PC-3 (cell line): ENCODE data around the gene USP19. TPM values are rescaled to one million over a fixed set of nuclear protein-coding genes. Genes with fewer than 3 reads are reported as not detected.

Experiments used
- ATAC-seq: fragments of 200-7000 bp; cut with Tn5 transposase; 2 replicates; pipeline ENCODE4 v1.9.1; 2020; ENCODE audit warnings: mild to moderate bottlenecking, moderate library complexity
- BruUV-seq: library from RNA; stranded (reverse); fragments of 400-500 nt; replicated peaks from 2 replicates; lab custom pipeline; 2021; lab: Mats Ljungman, UMichigan
- CTCF ChIA-PET: fragments of 300-600 bp; sonication (Branson Sonifier 250); formaldehyde crosslinking; loops from one replicate; lab custom pipeline; 2022; ENCODE audit warnings: antibody characterized with exemption; lab: Charles Lee
- POLR2A ChIA-PET: fragments of 300-600 bp; sonication (Branson Sonifier 250); formaldehyde crosslinking; loops from one replicate; lab custom pipeline; 2022; ENCODE audit warnings: antibody characterized with exemption; ENCODE audit not compliant: unreplicated experiment; lab: Charles Lee
- DNase-seq: peaks from one replicate; pipeline ENCODE4 v3.0.0-alpha.2; 2015
- H2AFZ ChIP-seq: fragments of 300-600 bp; sonication (generic); 2 replicates; pipeline ENCODE4 v1.6.0; 2016; ENCODE audit warnings: antibody characterized with exemption, low read length
- H3F3A ChIP-seq: fragments of 300-600 bp; sonication (generic); one replicate; pipeline ENCODE4 v1.6.0; 2017; ENCODE audit warnings: antibody characterized with exemption, low read length, control low read depth, mild to moderate bottlenecking; ENCODE audit not compliant: unreplicated experiment
- H3K27ac ChIP-seq: fragments of 300-600 bp; sonication (generic); 2 replicates; pipeline ENCODE4 v1.5.1; 2016; ENCODE audit warnings: mild to moderate bottlenecking, low read length
- H3K27me3 ChIP-seq: fragments of 300-600 bp; sonication (generic); 2 replicates; pipeline ENCODE4 v1.6.1; 2016; ENCODE audit warnings: low read length, mixed read lengths
- H3K36me3 ChIP-seq: fragments of 300-600 bp; sonication (generic); 2 replicates; pipeline ENCODE4 v1.6.1; 2016; ENCODE audit warnings: low read depth, mixed run types, low read length, mixed read lengths
- H3K4me1 ChIP-seq: fragments of 300-600 bp; sonication (generic); 2 replicates; pipeline ENCODE4 v1.5.1; 2016; ENCODE audit warnings: low read length; ENCODE audit not compliant: insufficient read depth
- H3K4me2 ChIP-seq: fragments of 300-600 bp; sonication (generic); 2 replicates; pipeline ENCODE4 v1.6.0; 2016; ENCODE audit warnings: low read length
- H3K4me3 ChIP-seq: fragments of 300-600 bp; sonication (generic); 2 replicates; pipeline ENCODE4 v1.5.1; 2016; ENCODE audit warnings: mild to moderate bottlenecking, low read length, mixed read lengths
- H3K79me2 ChIP-seq: fragments of 300-600 bp; sonication (generic); 2 replicates; pipeline ENCODE4 v1.6.1; 2017; ENCODE audit warnings: low read length, mixed read lengths
- H3K9ac ChIP-seq: fragments of 300-600 bp; sonication (generic); 2 replicates; pipeline ENCODE4 v1.6.0; 2016; ENCODE audit warnings: mild to moderate bottlenecking, low read length
- H3K9me2 ChIP-seq: fragments of 300-600 bp; sonication (generic); replicated peaks from 2 replicates; pipeline ENCODE4 v1.6.1; 2016; ENCODE audit warnings: mixed run types, low read length, mixed read lengths
- H3K9me3 ChIP-seq: fragments of 300-600 bp; sonication (generic); 2 replicates; pipeline ENCODE4 v1.6.1; 2016; ENCODE audit warnings: low read length, mixed read lengths
- H4K20me1 ChIP-seq: fragments of 300-600 bp; sonication (generic); 2 replicates; pipeline ENCODE4 v1.6.1; 2016; ENCODE audit warnings: low read length, mixed read lengths
- CTCF ChIP-seq: fragments of 300-600 bp; sonication (generic); conservative IDR thresholded peaks from 2 replicates; pipeline ENCODE4 v1.5.1; 2017; ENCODE audit warnings: antibody characterized with exemption, low read depth, mild to moderate bottlenecking, low read length
- EZH2 ChIP-seq: fragments of 300-600 bp; sonication (generic); IDR thresholded peaks from one replicate; pipeline ENCODE4 v1.6.1; 2017; ENCODE audit warnings: antibody characterized with exemption, mild to moderate bottlenecking, low read length; ENCODE audit not compliant: unreplicated experiment
- EZH2phosphoT487 ChIP-seq: fragments of 300-600 bp; sonication (generic); IDR thresholded peaks from 2 replicates; pipeline ENCODE4 v1.6.1; 2018; ENCODE audit warnings: mild to moderate bottlenecking, antibody characterized with exemption, low read length, borderline replicate concordance
- intact Hi-C: fragments of 100-400 bp; cut with micrococcal nuclease; formaldehyde crosslinking; loops from 2 replicates; pipeline ENCODE4 v1.9.0; 2023
- total RNA-seq: library from RNA; depleted of rRNA; stranded (reverse); fragments of >200 nt; gene quantifications from 2 replicates; pipeline ENCODE4 v1.2.3, GENCODE V29; 2014

The USP19 gene
- total RNA-seq, 1 experiment from 2014 or later, result 84.4 TPM

- H3K9me2 ChIP-seq, result no peaks in the 10 kb centered on the region
- H3K27ac ChIP-seq, result no peak overlapping the region
- no peaks in the 10 kb centered on the region for H3F3A ChIP-seq
- no peak overlapping the region for H3K4me3 ChIP-seq
- DNase-seq (no peak), ATAC-seq (no peak)
- no peaks in the 10 kb centered on the region for H3K9me3 ChIP-seq
- ChIA-PET POLR2A (no interaction called here), CTCF (no interaction called here)
- BruUV-seq, result no TSS peak
- peaks cover 15% of the 10 kb centered on the region; the same call in 1 of the 2 replicates for H3K36me3 ChIP-seq
- H2AFZ ChIP-seq, result no peak overlapping the region
- H3K9ac ChIP-seq, result no peak overlapping the region
- H3K4me1 ChIP-seq, result peaks cover 16% of the 10 kb centered on the region
- H4K20me1 ChIP-seq, result no peaks in the 10 kb centered on the region
- H3K4me2 ChIP-seq, result no peak overlapping the region
- TF ChIP-seq EZH2 (no peak), CTCF (no peak), EZH2phosphoT487 (no peak)
- H3K79me2 ChIP-seq, result peaks cover 28% of the 10 kb centered on the region
- no peaks in the 10 kb centered on the region for H3K27me3 ChIP-seq
- intact Hi-C loops, result no loop called here
Observed at GRCh38 chr3:49163609-49164008, 43.0 kb upstream of the USP19 start.

- H3K9me2 ChIP-seq, result no peaks in the 10 kb centered on the region
- peaks cover 16% of the 10 kb centered on the region for H3K4me1 ChIP-seq
- H3K36me3 ChIP-seq, result peaks cover 15% of the 10 kb centered on the region; the same call in 1 of the 2 replicates
- TF ChIP-seq CTCF (no peak), EZH2phosphoT487 (no peak), EZH2 (no peak)
- no TSS peak for BruUV-seq
- no peak overlapping the region for H3K27ac ChIP-seq
- POLR2A ChIA-PET, result no interaction called here
- no peak overlapping the region for H3K9ac ChIP-seq
- intact Hi-C loops, result no loop called here
- no peaks in the 10 kb centered on the region for H3F3A ChIP-seq
- H3K4me3 ChIP-seq, result no peak overlapping the region
- CTCF ChIA-PET, result no interaction called here
- DNase-seq, result no peak
- H2AFZ ChIP-seq, result no peak overlapping the region
- H3K79me2 ChIP-seq, result peaks cover 28% of the 10 kb centered on the region
- no peaks in the 10 kb centered on the region for H3K27me3 ChIP-seq
- H3K4me2 ChIP-seq, result no peak overlapping the region
- H3K9me3 ChIP-seq, result no peaks in the 10 kb centered on the region
- no peaks in the 10 kb centered on the region for H4K20me1 ChIP-seq
- no peak for ATAC-seq
Observed at GRCh38 chr3:49162751-49163419, 42.3 kb upstream of the USP19 start.

DNA sequence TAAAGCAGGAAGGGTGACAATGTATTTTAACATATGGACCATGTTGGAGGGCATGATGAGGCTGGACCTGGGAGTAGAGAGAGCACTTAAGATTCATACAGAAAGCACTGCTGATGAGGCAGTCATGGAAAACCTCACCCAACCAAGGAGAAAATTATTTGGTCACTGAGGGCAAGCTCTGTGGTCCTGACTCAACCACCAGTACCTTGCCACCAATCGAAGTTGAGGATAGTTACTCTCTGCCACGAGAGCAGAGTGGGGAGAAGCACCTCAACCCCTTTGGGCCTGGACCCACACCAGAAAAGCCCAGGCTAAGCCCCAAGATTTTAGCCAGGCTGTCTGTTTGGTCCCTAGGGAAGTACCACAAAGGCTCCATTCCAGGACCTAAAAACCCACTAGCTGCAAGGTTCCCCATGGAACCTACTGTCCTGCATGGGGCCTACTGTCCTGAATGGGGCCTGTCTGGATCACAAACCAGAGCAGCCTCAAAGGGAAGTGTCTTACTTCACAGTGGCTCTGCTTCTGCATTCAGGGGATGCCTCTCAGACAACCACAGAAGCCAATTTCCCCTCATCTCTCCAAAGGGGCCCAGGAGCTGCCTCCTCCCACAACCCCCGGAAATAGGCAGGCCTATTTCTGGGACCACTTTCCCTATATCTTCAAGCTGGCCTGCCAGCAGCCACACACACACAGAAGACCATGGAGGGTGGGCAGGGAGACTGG is 41.3 kb upstream of the USP19 start:
- Histone ChIP-seq H2AFZ (no peak overlapping the region), H3K27me3 (no peaks in the 10 kb centered on the region), H3K4me3 (no peak overlapping the region), H4K20me1 (no peaks in the 10 kb centered on the region), H3K36me3 (peaks cover 15% of the 10 kb centered on the region; the same call in 1 of the 2 replicates), H3K9me3 (no peaks in the 10 kb centered on the region), H3F3A (no peaks in the 10 kb centered on the region), H3K79me2 (peaks cover 28% of the 10 kb centered on the region), H3K4me1 (peaks cover 16% of the 10 kb centered on the region), H3K9ac (no peak overlapping the region), H3K27ac (no peak overlapping the region), H3K9me2 (no peaks in the 10 kb centered on the region), H3K4me2 (no peak overlapping the region)
- ChIA-PET CTCF (no interaction called here), POLR2A (no interaction called here)
- no peak for ATAC-seq
- BruUV-seq, result no TSS peak
- intact Hi-C loops, result no loop called here
- DNase-seq, result no peak
- TF ChIP-seq CTCF (no peak), EZH2phosphoT487 (no peak), EZH2 (no peak)
